Activated T-helper 9 cell treated with anti-CD3 and anti-CD28 coated beads, Interleukin-2, amount 50 U/mL, for 16 hours (primary cell): ENCODE data around the gene TRH.
"Not testable (repeated sequence)": the region's sequence is repeated elsewhere in the genome, so short reads cannot be mapped to it uniquely, and the experiment has no call there.

Source experiments
- DNase-seq: peaks from one replicate; pipeline ENCODE4 v3.0.0-alpha.2; 2020; ENCODE audit warnings: low read depth

TRH gene

GRCh38 chr3:129965937-129966336 lies 8.6 kb upstream of the TRH start:
- no peak for DNase-seq

- DNase-seq: no peak
Observed at GRCh38 chr3:129966876-129967275, 7.6 kb upstream of the TRH start.

- DNase-seq: no peak
Observed at GRCh38 chr3:129967761-129968160, 6.8 kb upstream of the TRH start.

GRCh38 chr3:129971351-129972052 lies 3.0 kb upstream of the TRH start:
- DNase-seq: no peak

- DNase-seq: no peak
Observed at GRCh38 chr3:129972301-129972700, 2.2 kb upstream of the TRH start.

- DNase-seq: no peak
Observed at GRCh38 chr3:129973853-129974563, 512 bp upstream of the TRH start.

GRCh38 chr3:129974833-129975704 lies 549 bp downstream of the TRH start:
- DNase-seq: no peak

- no peak for DNase-seq
Observed at GRCh38 chr3:129975705-129976048, 1.2 kb downstream of the TRH start.

- DNase-seq: no peak
Observed at GRCh38 chr3:129976286-129976685, 1.8 kb downstream of the TRH start.

- DNase-seq: no peak
Observed at GRCh38 chr3:129978123-129978522, 3.6 kb downstream of the TRH start.

GRCh38 chr3:129979905-129980304 lies 5.4 kb downstream of the TRH start:
- no peak for DNase-seq

- no peak for DNase-seq
Observed at GRCh38 chr3:129983561-129983960, 9.0 kb downstream of the TRH start.

GRCh38 chr3:129984125-129984524 lies 9.6 kb downstream of the TRH start:
- DNase-seq: no peak

GRCh38 chr3:129985113-129985512 lies 10.6 kb downstream of the TRH start:
- DNase-seq: no peak

GRCh38 chr3:129988429-129988828 lies 13.9 kb downstream of the TRH start:
- DNase-seq: no peak

- no peak for DNase-seq
Observed at GRCh38 chr3:129989414-129989813, 14.9 kb downstream of the TRH start.

GRCh38 chr3:129992781-129993180 lies 18.3 kb downstream of the TRH start:
- no peak for DNase-seq

GRCh38 chr3:129994883-129995559 lies 20.5 kb downstream of the TRH start:
- DNase-seq: no peak

GRCh38 chr3:129996073-129996472 lies 21.6 kb downstream of the TRH start:
- DNase-seq: no peak

GRCh38 chr3:129999176-129999575 lies 24.7 kb downstream of the TRH start:
- DNase-seq: not testable (repeated sequence)

- DNase-seq: peak; percentile 52
Observed at GRCh38 chr3:130002666-130003598, 28.4 kb downstream of the TRH start.
